Skeletal muscle satellite cell (primary cell): ENCODE measurements around the gene PTOV1.

ENCODE experiments used
- H3K27me3 ChIP-seq: 2 replicates; pipeline ENCODE4 v1.7.0; 2013; ENCODE audit warnings: low read length; ENCODE audit not compliant: control insufficient read depth, insufficient read depth
- H3K36me3 ChIP-seq: 2 replicates; pipeline ENCODE4 v1.7.0; 2013; ENCODE audit warnings: mild to moderate bottlenecking, control low read depth, low read length; ENCODE audit not compliant: insufficient read depth
- H3K4me1 ChIP-seq: 2 replicates; pipeline ENCODE4 v1.7.0; 2013; ENCODE audit warnings: low read length; ENCODE audit not compliant: control insufficient read depth, insufficient read depth
- H3K4me2 ChIP-seq: 2 replicates; pipeline ENCODE4 v1.7.0; 2013; ENCODE audit warnings: mild to moderate bottlenecking, low read length
- H3K4me3 ChIP-seq: 2 replicates; pipeline ENCODE4 v1.7.0; 2013; ENCODE audit warnings: low read length
- H3K9ac ChIP-seq: 2 replicates; pipeline ENCODE4 v1.7.0; 2013; ENCODE audit warnings: mild to moderate bottlenecking, low read depth, low read length, moderate library complexity
- H3K9me3 ChIP-seq: replicated peaks from 2 replicates; pipeline ENCODE4 v1.7.0; 2013; ENCODE audit warnings: mild to moderate bottlenecking, control low read depth, low read length

The PTOV1 gene

GRCh38 chr19:49820125-49820524 lies 30.8 kb upstream of the PTOV1 start:
- H3K4me1 ChIP-seq = peaks cover 9% of the 10 kb centered on the region
- H3K27me3 ChIP-seq = no peaks in the 10 kb centered on the region
- H3K9me3 ChIP-seq = no peaks in the 10 kb centered on the region
- H3K36me3 ChIP-seq = peaks cover 19% of the 10 kb centered on the region
- no peak overlapping the region for H3K9ac ChIP-seq
- no peak overlapping the region for H3K4me3 ChIP-seq
- H3K4me2 ChIP-seq = no peak overlapping the region

GRCh38 chr19:49823472-49823871 lies 27.5 kb upstream of the PTOV1 start:
- no peaks in the 10 kb centered on the region for H3K27me3 ChIP-seq
- H3K4me2 ChIP-seq = no peak overlapping the region
- H3K9me3 ChIP-seq = no peaks in the 10 kb centered on the region
- H3K9ac ChIP-seq = no peak overlapping the region
- peaks cover 9% of the 10 kb centered on the region for H3K4me1 ChIP-seq
- H3K4me3 ChIP-seq = no peak overlapping the region
- H3K36me3 ChIP-seq = peaks cover 27% of the 10 kb centered on the region

- Histone ChIP-seq H3K36me3 (peaks cover 36% of the 10 kb centered on the region), H3K9me3 (no peaks in the 10 kb centered on the region), H3K4me3 (no peak overlapping the region), H3K9ac (no peak overlapping the region), H3K4me2 (no peak overlapping the region), H3K27me3 (no peaks in the 10 kb centered on the region), H3K4me1 (peaks cover under 1% of the 10 kb centered on the region)
Measured at GRCh38 chr19:49824662-49825061, 26.3 kb upstream of the PTOV1 start.

- H3K9me3 ChIP-seq = no peaks in the 10 kb centered on the region
- H3K27me3 ChIP-seq = no peaks in the 10 kb centered on the region
- no peak overlapping the region for H3K4me3 ChIP-seq
- H3K4me2 ChIP-seq = no peak overlapping the region
- peaks cover 49% of the 10 kb centered on the region for H3K36me3 ChIP-seq
- H3K9ac ChIP-seq = no peak overlapping the region
- H3K4me1 ChIP-seq = peaks cover 6% of the 10 kb centered on the region
Measured at GRCh38 chr19:49827034-49827433, 23.9 kb upstream of the PTOV1 start.

- no peaks in the 10 kb centered on the region for H3K27me3 ChIP-seq
- peaks cover 14% of the 10 kb centered on the region for H3K4me1 ChIP-seq
- no peaks in the 10 kb centered on the region for H3K9me3 ChIP-seq
- H3K36me3 ChIP-seq = peaks cover 53% of the 10 kb centered on the region
- H3K4me3 ChIP-seq = no peak overlapping the region
- H3K4me2 ChIP-seq = no peak overlapping the region
- no peak overlapping the region for H3K9ac ChIP-seq
Measured at GRCh38 chr19:49829200-49829599, 21.8 kb upstream of the PTOV1 start.

GRCh38 chr19:49829721-49830120 lies 21.2 kb upstream of the PTOV1 start:
- Histone ChIP-seq H3K36me3 (peaks cover 56% of the 10 kb centered on the region), H3K4me3 (no peak overlapping the region), H3K27me3 (no peaks in the 10 kb centered on the region), H3K4me2 (no peak overlapping the region), H3K4me1 (peaks cover 14% of the 10 kb centered on the region), H3K9ac (no peak overlapping the region), H3K9me3 (no peaks in the 10 kb centered on the region)

- H3K9ac ChIP-seq = no peak overlapping the region
- H3K36me3 ChIP-seq = peaks cover 58% of the 10 kb centered on the region
- no peak overlapping the region for H3K4me3 ChIP-seq
- H3K4me1 ChIP-seq = peaks cover 14% of the 10 kb centered on the region
- no peaks in the 10 kb centered on the region for H3K27me3 ChIP-seq
- H3K4me2 ChIP-seq = no peak overlapping the region
- H3K9me3 ChIP-seq = no peaks in the 10 kb centered on the region
Measured at GRCh38 chr19:49830766-49831165, 20.2 kb upstream of the PTOV1 start.

GRCh38 chr19:49831592-49831991 lies 19.4 kb upstream of the PTOV1 start:
- H3K9me3 ChIP-seq = no peaks in the 10 kb centered on the region
- H3K4me2 ChIP-seq = no peak overlapping the region
- H3K4me1 ChIP-seq = peaks cover 14% of the 10 kb centered on the region
- no peaks in the 10 kb centered on the region for H3K27me3 ChIP-seq
- peaks cover 64% of the 10 kb centered on the region for H3K36me3 ChIP-seq
- H3K4me3 ChIP-seq = no peak overlapping the region
- no peak overlapping the region for H3K9ac ChIP-seq

- Histone ChIP-seq H3K9ac (no peak overlapping the region), H3K27me3 (no peaks in the 10 kb centered on the region), H3K9me3 (no peaks in the 10 kb centered on the region), H3K4me3 (no peak overlapping the region), H3K4me1 (peaks cover 14% of the 10 kb centered on the region), H3K36me3 (peaks cover 67% of the 10 kb centered on the region), H3K4me2 (no peak overlapping the region)
Measured at GRCh38 chr19:49832556-49832955, 18.4 kb upstream of the PTOV1 start.

GRCh38 chr19:49833599-49833998 lies 17.4 kb upstream of the PTOV1 start:
- H3K9ac ChIP-seq = no peak overlapping the region
- peaks cover 75% of the 10 kb centered on the region for H3K36me3 ChIP-seq
- no peaks in the 10 kb centered on the region for H3K9me3 ChIP-seq
- peaks cover 14% of the 10 kb centered on the region for H3K4me1 ChIP-seq
- H3K4me2 ChIP-seq = no peak overlapping the region
- H3K27me3 ChIP-seq = no peaks in the 10 kb centered on the region
- H3K4me3 ChIP-seq = no peak overlapping the region

- no peak overlapping the region for H3K4me3 ChIP-seq
- H3K4me2 ChIP-seq = no peak overlapping the region
- no peak overlapping the region for H3K9ac ChIP-seq
- peaks cover 86% of the 10 kb centered on the region for H3K36me3 ChIP-seq
- peaks cover 14% of the 10 kb centered on the region for H3K4me1 ChIP-seq
- H3K9me3 ChIP-seq = no peaks in the 10 kb centered on the region
- H3K27me3 ChIP-seq = no peaks in the 10 kb centered on the region
Measured at GRCh38 chr19:49835562-49835961, 15.4 kb upstream of the PTOV1 start.

- Histone ChIP-seq H3K36me3 (peaks cover 85% of the 10 kb centered on the region), H3K4me3 (no peak overlapping the region), H3K9me3 (no peaks in the 10 kb centered on the region), H3K4me2 (no peak overlapping the region), H3K9ac (no peak overlapping the region), H3K4me1 (peaks cover 14% of the 10 kb centered on the region), H3K27me3 (no peaks in the 10 kb centered on the region)
Measured at GRCh38 chr19:49836176-49837008, 14.6 kb upstream of the PTOV1 start.
